ENCODE results near the gene CD9.

CD9 gene

GRCh38 chr12:6222078-6222654 lies 22.0 kb downstream of the CD9 start:
- H3K9me3 ChIP-seq (ENCODE audit: insufficient read depth, low read depth, low read length): no peaks in the 10 kb centered on the region
- WGBS (ENCODE audit: extremely low coverage, insufficient coverage, insufficient read length): no CpG with 5 or more reads among the region's 12 CpGs
- H3K27ac ChIP-seq (ENCODE audit: low read depth, low read length): peak overlapping the region; percentile 70

GRCh38 chr12:6223545-6223944 lies 23.3 kb downstream of the CD9 start:
- Histone ChIP-seq H3K79me1 (ENCODE audit: low read length) (peaks cover 18% of the 10 kb centered on the region), H3K23ac (ENCODE audit: low read length) (no peak overlapping the region)
- WGBS (ENCODE audit: extremely low coverage, insufficient coverage, insufficient read length): no CpG with 5 or more reads among the region's 10 CpGs

More at GRCh38 chr12:6222078-6222654, 22.0 kb downstream of the CD9 start:
- Histone ChIP-seq H2BK5ac (ENCODE audit: low read depth, low read length, poor library complexity) (peak overlapping the region; percentile 66), H3K79me2 (ENCODE audit: control insufficient read depth, insufficient read depth, low read length, poor library complexity) (peaks cover 7% of the 10 kb centered on the region), H2AK5ac (ENCODE audit: low read length) (peak overlapping the region; percentile 0), H3K36me3 (ENCODE audit: control insufficient read depth in 1 of 2, insufficient read depth in 2 of 2, low read length in 2 of 2) (peaks cover 26 to 38% of the 10 kb centered on the region in 2 experiments), H3K4me3 (ENCODE audit: low read depth, low read length) (no peak overlapping the region), H3K23ac (ENCODE audit: low read length) (no peak overlapping the region), H4K91ac (ENCODE audit: low read depth, low read length) (peak overlapping the region; percentile 63), H2BK120ac (ENCODE audit: insufficient read depth, low read length, poor library complexity) (peak overlapping the region; percentile 39), H4K8ac (ENCODE audit: low read depth, low read length) (no peak overlapping the region), H3K4ac (ENCODE audit: low read depth, low read length) (peak overlapping the region; percentile 22), H3K79me1 (ENCODE audit: low read length) (peaks cover 18% of the 10 kb centered on the region), H2AFZ (ENCODE audit: insufficient read depth, low read length, poor library complexity) (no peak overlapping the region), H4K12ac (ENCODE audit: low read depth, low read length) (no peak overlapping the region), H3K4me1 (ENCODE audit: control insufficient read depth in 1 of 2, insufficient read depth in 2 of 2, low read length in 2 of 2) (peaks cover 43 to 50% of the 10 kb centered on the region in 2 experiments), H3K9ac (ENCODE audit: low read length) (no peak overlapping the region), H3K14ac (ENCODE audit: low read length) (peak overlapping the region; percentile 19), H3K27me3 (ENCODE audit: insufficient read depth, low read length) (no peaks in the 10 kb centered on the region), H3K4me2 (ENCODE audit: low read length) (peak overlapping the region; percentile 36), H3K18ac (ENCODE audit: low read length) (peak overlapping the region; percentile 19), H2BK12ac (ENCODE audit: low read length) (no peak overlapping the region)
- DNase-seq: peak; percentile 69 to 82

GRCh38 chr12:6224550-6224949 lies 24.4 kb downstream of the CD9 start:
- H2BK5ac ChIP-seq (ENCODE audit: low read depth, low read length, poor library complexity): no peak overlapping the region
- H2BK120ac ChIP-seq (ENCODE audit: insufficient read depth, low read length, poor library complexity): no peak overlapping the region
- H3K36me3 ChIP-seq (ENCODE audit: control insufficient read depth in 1 of 2, insufficient read depth in 2 of 2, low read length in 2 of 2): peaks cover 48 to 57% of the 10 kb centered on the region in 2 experiments
- no peak overlapping the region for H3K14ac ChIP-seq (ENCODE audit: low read length)
- DNase-seq: no peak
- no peak overlapping the region for H2BK12ac ChIP-seq (ENCODE audit: low read length)
- no peak overlapping the region for H3K27ac ChIP-seq (ENCODE audit: low read depth, low read length)
- H3K23ac ChIP-seq (ENCODE audit: low read length): no peak overlapping the region
- no peaks in the 10 kb centered on the region for H3K27me3 ChIP-seq (ENCODE audit: insufficient read depth, low read length)
- no peak overlapping the region for H3K4me2 ChIP-seq (ENCODE audit: low read length)
- H2AK5ac ChIP-seq (ENCODE audit: low read length): no peak overlapping the region
- no peak overlapping the region for H4K12ac ChIP-seq (ENCODE audit: low read depth, low read length)
- no peaks in the 10 kb centered on the region for H3K9me3 ChIP-seq (ENCODE audit: insufficient read depth, low read depth, low read length)
- H2AFZ ChIP-seq (ENCODE audit: insufficient read depth, low read length, poor library complexity): no peak overlapping the region
- no peak overlapping the region for H4K8ac ChIP-seq (ENCODE audit: low read depth, low read length)
- H3K79me1 ChIP-seq (ENCODE audit: low read length): peaks cover 18% of the 10 kb centered on the region
- no CpG with 5 or more reads among the region's 10 CpGs for WGBS (ENCODE audit: extremely low coverage, insufficient coverage, insufficient read length)
- H3K79me2 ChIP-seq (ENCODE audit: control insufficient read depth, insufficient read depth, low read length, poor library complexity): peaks cover 9% of the 10 kb centered on the region
- no peak overlapping the region for H4K91ac ChIP-seq (ENCODE audit: low read depth, low read length)
- no peak overlapping the region for H3K9ac ChIP-seq (ENCODE audit: low read length)
- H3K4ac ChIP-seq (ENCODE audit: low read depth, low read length): peak overlapping the region; percentile 32
- H3K18ac ChIP-seq (ENCODE audit: low read length): peak overlapping the region; percentile 41
- no peak overlapping the region for H3K4me3 ChIP-seq (ENCODE audit: low read depth, low read length)
- H3K4me1 ChIP-seq (ENCODE audit: control insufficient read depth in 1 of 2, insufficient read depth in 2 of 2, low read length in 2 of 2): peaks cover 38 to 52% of the 10 kb centered on the region in 2 experiments

More at GRCh38 chr12:6223545-6223944, 23.3 kb downstream of the CD9 start:
- no peaks in the 10 kb centered on the region for H3K9me3 ChIP-seq (ENCODE audit: insufficient read depth, low read depth, low read length)
- peaks cover 39 to 47% of the 10 kb centered on the region in 2 experiments for H3K36me3 ChIP-seq (ENCODE audit: control insufficient read depth in 1 of 2, insufficient read depth in 2 of 2, low read length in 2 of 2)
- no peak overlapping the region for H2BK120ac ChIP-seq (ENCODE audit: insufficient read depth, low read length, poor library complexity)
- H4K8ac ChIP-seq (ENCODE audit: low read depth, low read length): peak overlapping the region; percentile 0
- H4K12ac ChIP-seq (ENCODE audit: low read depth, low read length): no peak overlapping the region
- H3K4me2 ChIP-seq (ENCODE audit: low read length): no peak overlapping the region
- H3K14ac ChIP-seq (ENCODE audit: low read length): peak overlapping the region; percentile 5
- H3K4ac ChIP-seq (ENCODE audit: low read depth, low read length): peak overlapping the region; percentile 75
- H3K9ac ChIP-seq (ENCODE audit: low read length): no peak overlapping the region
- no peak overlapping the region for H2BK12ac ChIP-seq (ENCODE audit: low read length)
- H4K91ac ChIP-seq (ENCODE audit: low read depth, low read length): peak overlapping the region; percentile 59
- H2AFZ ChIP-seq (ENCODE audit: insufficient read depth, low read length, poor library complexity): no peak overlapping the region
- H3K18ac ChIP-seq (ENCODE audit: low read length): peak overlapping the region; percentile 26
- no peak for DNase-seq
- no peak overlapping the region for H2AK5ac ChIP-seq (ENCODE audit: low read length)
- H3K4me3 ChIP-seq (ENCODE audit: low read depth, low read length): no peak overlapping the region
- H2BK5ac ChIP-seq (ENCODE audit: low read depth, low read length, poor library complexity): peak overlapping the region; percentile 10
- H3K4me1 ChIP-seq (ENCODE audit: control insufficient read depth in 1 of 2, insufficient read depth in 2 of 2, low read length in 2 of 2): peaks cover 34 to 46% of the 10 kb centered on the region in 2 experiments
- peaks cover 7% of the 10 kb centered on the region for H3K79me2 ChIP-seq (ENCODE audit: control insufficient read depth, insufficient read depth, low read length, poor library complexity)
- H3K27ac ChIP-seq (ENCODE audit: low read depth, low read length): peak overlapping the region; percentile 24
- H3K27me3 ChIP-seq (ENCODE audit: insufficient read depth, low read length): no peaks in the 10 kb centered on the region

GRCh38 chr12:6225630-6226001 lies 25.4 kb downstream of the CD9 start:
- Histone ChIP-seq H2BK12ac (ENCODE audit: low read length) (no peak overlapping the region), H2BK5ac (ENCODE audit: low read depth, low read length, poor library complexity) (no peak overlapping the region), H3K4ac (ENCODE audit: low read depth, low read length) (no peak overlapping the region), H2BK120ac (ENCODE audit: insufficient read depth, low read length, poor library complexity) (no peak overlapping the region), H3K79me1 (ENCODE audit: low read length) (peaks cover 12% of the 10 kb centered on the region), H3K9me3 (ENCODE audit: insufficient read depth, low read depth, low read length) (peaks cover under 1% of the 10 kb centered on the region), H3K4me1 (ENCODE audit: control insufficient read depth in 1 of 2, insufficient read depth in 2 of 2, low read length in 2 of 2) (peaks cover 31 to 46% of the 10 kb centered on the region in 2 experiments), H2AFZ (ENCODE audit: insufficient read depth, low read length, poor library complexity) (no peak overlapping the region), H3K4me3 (ENCODE audit: low read depth, low read length) (no peak overlapping the region), H3K36me3 (ENCODE audit: control insufficient read depth in 1 of 2, insufficient read depth in 2 of 2, low read length in 2 of 2) (peaks cover 54 to 64% of the 10 kb centered on the region in 2 experiments), H3K14ac (ENCODE audit: low read length) (no peak overlapping the region), H3K79me2 (ENCODE audit: control insufficient read depth, insufficient read depth, low read length, poor library complexity) (peaks cover 9% of the 10 kb centered on the region), H3K4me2 (ENCODE audit: low read length) (no peak overlapping the region), H3K23ac (ENCODE audit: low read length) (no peak overlapping the region), H4K12ac (ENCODE audit: low read depth, low read length) (no peak overlapping the region), H3K27me3 (ENCODE audit: insufficient read depth, low read length) (no peaks in the 10 kb centered on the region), H4K8ac (ENCODE audit: low read depth, low read length) (no peak overlapping the region), H2AK5ac (ENCODE audit: low read length) (no peak overlapping the region), H3K27ac (ENCODE audit: low read depth, low read length) (no peak overlapping the region), H3K18ac (ENCODE audit: low read length) (no peak overlapping the region), H4K91ac (ENCODE audit: low read depth, low read length) (no peak overlapping the region), H3K9ac (ENCODE audit: low read length) (no peak overlapping the region)
- no peak for DNase-seq
- WGBS (ENCODE audit: extremely low coverage, insufficient coverage, insufficient read length): no CpG with 5 or more reads among the region's 5 CpGs

Measured in trophoblast cell (in vitro differentiated cells and primary cell).